ENCODE data around the gene ERMAP.
"Not testable (repeated sequence)": the region's sequence is repeated elsewhere in the genome, so short reads cannot be mapped to it uniquely, and the experiment has no call there.

ERMAP gene

GRCh38 chr1:42797979-42798378 lies 18.9 kb upstream of the ERMAP start:
- no peak for TF ChIP-seq CTCF (IDR thresholded peaks at IDR 0.05; ENCODE audit: insufficient read depth, low read length, missing control alignments)
- no peak overlapping the region for H3K4me3 ChIP-seq (ENCODE audit: low read depth, low read length)
- DNase-seq (ENCODE audit: low read depth, low spot score): no peak
- CTCF ChIA-PET: no interaction called here
- POLR2A ChIA-PET: no interaction called here

- TF ChIP-seq CTCF (IDR thresholded peaks at IDR 0.05; ENCODE audit: insufficient read depth, low read length, missing control alignments): no peak
- no peak overlapping the region for H3K4me3 ChIP-seq (ENCODE audit: low read depth, low read length)
- no peak for DNase-seq (ENCODE audit: low read depth, low spot score)
- ChIA-PET CTCF (interaction anchor here (1.3 kb wide), 1 partner anchor 22 kb away, joined by 3 read pairs; no protein-coding TSS in a partner anchor), POLR2A (no interaction called here)
These were observed 15.0 kb upstream of the ERMAP start for GRCh38 chr1:42801832-42802473.

- no peak for DNase-seq (ENCODE audit: low read depth, low spot score)
- H3K4me3 ChIP-seq (ENCODE audit: low read depth, low read length): no peak overlapping the region
- no peak for TF ChIP-seq CTCF (IDR thresholded peaks at IDR 0.05; ENCODE audit: insufficient read depth, low read length, missing control alignments)
- CTCF ChIA-PET: no interaction called here
- POLR2A ChIA-PET: no interaction called here
These were observed 10.8 kb upstream of the ERMAP start for GRCh38 chr1:42806171-42806570.

- CTCF ChIA-PET: no interaction called here
These were observed 10.3 kb upstream of the ERMAP start for GRCh38 chr1:42806593-42806992.

GRCh38 chr1:42807056-42807668 lies 9.8 kb upstream of the ERMAP start:
- ChIA-PET CTCF (interaction anchor here (1.8 kb wide), 1 partner anchor 10 kb away, joined by 5 read pairs; the partner anchor contains the start of genes ERMAP and SVBP), POLR2A (no interaction called here)
- no peak for DNase-seq (ENCODE audit: low read depth, low spot score)
- no peak for TF ChIP-seq CTCF (IDR thresholded peaks at IDR 0.05; ENCODE audit: insufficient read depth, low read length, missing control alignments)
- no peak overlapping the region for H3K4me3 ChIP-seq (ENCODE audit: low read depth, low read length)

More at GRCh38 chr1:42806593-42806992, 10.3 kb upstream of the ERMAP start:
- POLR2A ChIA-PET: no interaction called here
- no peak overlapping the region for H3K4me3 ChIP-seq (ENCODE audit: low read depth, low read length)
- TF ChIP-seq CTCF (IDR thresholded peaks at IDR 0.05; ENCODE audit: insufficient read depth, low read length, missing control alignments): no peak
- no peak for DNase-seq (ENCODE audit: low read depth, low spot score)

GRCh38 chr1:42814815-42815214 lies 2.1 kb upstream of the ERMAP start:
- DNase-seq (ENCODE audit: low read depth, low spot score); CTCF ChIA-PET; H3K4me3 ChIP-seq (ENCODE audit: low read depth, low read length); POLR2A ChIA-PET: not testable (repeated sequence)
